ENCODE results near the gene CEACAM18. TPM values are rescaled to one million over a fixed set of nuclear protein-coding genes. Genes with fewer than 3 reads are reported as not detected.

CEACAM18 gene
- polyA plus RNA-seq, 2 of the 4 experiments (the other 2 are of a cell fraction) = not detected

GRCh38 chr19:51469629-51470028 lies 8.7 kb upstream of the CEACAM18 start:
- ATAC-seq (no peak), FAIRE-seq (no peak), DNase-seq (ENCODE audit: low read depth in 1 of 2, low spot score in 1 of 2) (no peak)
- WGBS (ENCODE audit: missing lambda C conversion rate) = 0% methylated on average over 1 of the region's 1 CpG
- Histone ChIP-seq H3K4me2 (no peak overlapping the region), H3K27ac (no peak overlapping the region), H3K4me1 (peaks cover 2% of the 10 kb centered on the region; the same call in 2 of the 3 replicates), H3K9me3 (peaks cover 10% of the 10 kb centered on the region; the same call in 1 of the 3 replicates), H3K4me3 (no peak overlapping the region)
- TF ChIP-seq EHF (CRISPR knock-in tag; IDR thresholded peaks at IDR 0.05) = no peak
- TF ChIP-seq, protein P1, sequence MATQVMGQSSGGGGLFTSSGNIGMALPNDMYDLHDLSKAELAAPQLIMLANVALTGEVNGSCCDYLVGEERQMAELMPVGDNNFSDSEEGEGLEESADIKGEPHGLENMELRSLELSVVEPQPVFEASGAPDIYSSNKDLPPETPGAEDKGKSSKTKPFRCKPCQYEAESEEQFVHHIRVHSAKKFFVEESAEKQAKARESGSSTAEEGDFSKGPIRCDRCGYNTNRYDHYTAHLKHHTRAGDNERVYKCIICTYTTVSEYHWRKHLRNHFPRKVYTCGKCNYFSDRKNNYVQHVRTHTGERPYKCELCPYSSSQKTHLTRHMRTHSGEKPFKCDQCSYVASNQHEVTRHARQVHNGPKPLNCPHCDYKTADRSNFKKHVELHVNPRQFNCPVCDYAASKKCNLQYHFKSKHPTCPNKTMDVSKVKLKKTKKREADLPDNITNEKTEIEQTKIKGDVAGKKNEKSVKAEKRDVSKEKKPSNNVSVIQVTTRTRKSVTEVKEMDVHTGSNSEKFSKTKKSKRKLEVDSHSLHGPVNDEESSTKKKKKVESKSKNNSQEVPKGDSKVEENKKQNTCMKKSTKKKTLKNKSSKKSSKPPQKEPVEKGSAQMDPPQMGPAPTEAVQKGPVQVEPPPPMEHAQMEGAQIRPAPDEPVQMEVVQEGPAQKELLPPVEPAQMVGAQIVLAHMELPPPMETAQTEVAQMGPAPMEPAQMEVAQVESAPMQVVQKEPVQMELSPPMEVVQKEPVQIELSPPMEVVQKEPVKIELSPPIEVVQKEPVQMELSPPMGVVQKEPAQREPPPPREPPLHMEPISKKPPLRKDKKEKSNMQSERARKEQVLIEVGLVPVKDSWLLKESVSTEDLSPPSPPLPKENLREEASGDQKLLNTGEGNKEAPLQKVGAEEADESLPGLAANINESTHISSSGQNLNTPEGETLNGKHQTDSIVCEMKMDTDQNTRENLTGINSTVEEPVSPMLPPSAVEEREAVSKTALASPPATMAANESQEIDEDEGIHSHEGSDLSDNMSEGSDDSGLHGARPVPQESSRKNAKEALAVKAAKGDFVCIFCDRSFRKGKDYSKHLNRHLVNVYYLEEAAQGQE (IDR thresholded peaks at IDR 0.05) = no peak
- TF ChIP-seq PHF8 (IDR thresholded peaks at IDR 0.05; ENCODE audit: borderline replicate concordance, low read depth) = no peak
- ChIA-PET POLR2A (no interaction called here), CTCF (interaction anchor here (0.7 to 5.9 kb wide), 5 partner anchors 9 to 190 kb away, joined by 3 to 32 read pairs (median 4); no protein-coding TSS in a partner anchor)

DNA sequence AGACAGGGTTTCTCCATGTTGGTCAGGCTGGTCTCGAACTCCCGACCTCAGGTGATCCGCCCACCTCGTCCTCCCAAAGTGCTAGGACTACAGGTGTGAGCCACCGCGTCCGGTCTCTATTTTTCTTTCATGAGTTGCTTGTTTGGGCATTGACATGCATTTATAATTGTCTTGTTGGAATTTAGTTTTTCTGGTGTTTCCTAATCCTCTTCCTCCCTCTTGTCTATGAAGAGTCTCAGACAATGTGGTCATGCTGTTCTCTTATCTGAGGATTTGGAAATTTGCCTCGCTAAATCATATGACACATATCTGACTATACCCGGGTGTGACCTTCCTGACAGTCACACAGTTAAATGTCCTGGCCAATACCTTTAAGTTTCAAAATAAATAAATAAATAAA lies 7.4 kb upstream of the CEACAM18 start:
- no peak overlapping the region for H3K27ac ChIP-seq
- DNase-seq (ENCODE audit: low read depth in 1 of 2, low spot score in 1 of 2) (no peak), FAIRE-seq (no peak), ATAC-seq (no peak)
- CTCF ChIA-PET = interaction anchor here (1.4 to 7.8 kb wide), 4 partner anchors 9 to 188 kb away, joined by 3 to 72 read pairs (median 18); no protein-coding TSS in a partner anchor
- no peak overlapping the region for H3K4me3 ChIP-seq
- peaks cover 13% of the 10 kb centered on the region; the same call in 2 of the 3 replicates for H3K4me1 ChIP-seq
- WGBS (ENCODE audit: missing lambda C conversion rate) = 32% methylated on average over 9 of the region's 9 CpGs
- no peak overlapping the region for H3K4me2 ChIP-seq
- H3K9me3 ChIP-seq = peaks cover 16% of the 10 kb centered on the region
- POLR2A ChIA-PET = no interaction called here
- TF ChIP-seq BCL3 (IDR thresholded peaks at IDR 0.05) = no peak
- TF ChIP-seq CBX2 (IDR thresholded peaks at IDR 0.05; ENCODE audit: borderline replicate concordance, low read depth) = no peak
- TF ChIP-seq HMGXB4 (CRISPR knock-in tag; IDR thresholded peaks at IDR 0.05; ENCODE audit: borderline replicate concordance) = no peak
- no peak for TF ChIP-seq KDM5A (IDR thresholded peaks at IDR 0.05)
- TF ChIP-seq RNF2 (IDR thresholded peaks at IDR 0.05; ENCODE audit: borderline replicate concordance, low read depth) = no peak
- no peak for TF ChIP-seq HEYL (CRISPR knock-in tag; IDR thresholded peaks at IDR 0.05)

DNA sequence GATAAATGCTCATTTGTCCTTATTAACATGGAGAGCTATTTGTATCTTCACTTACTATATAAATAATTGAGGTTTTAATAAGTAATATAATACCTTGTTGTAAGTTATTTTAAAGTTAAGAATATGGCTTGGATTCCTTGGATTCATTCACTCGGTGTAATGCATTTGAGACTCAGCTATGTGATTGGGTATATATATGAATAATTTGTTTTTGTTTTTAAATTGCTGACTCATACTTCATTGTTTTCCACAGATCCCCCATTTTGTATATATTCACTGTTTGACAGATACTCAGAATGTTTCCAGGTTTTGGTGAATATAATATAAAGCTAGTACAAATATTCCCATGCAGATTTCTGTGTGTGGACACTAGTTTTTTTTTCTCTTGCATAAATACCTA lies 6.8 kb upstream of the CEACAM18 start:
- peaks cover 21% of the 10 kb centered on the region for H3K9me3 ChIP-seq
- H3K4me3 ChIP-seq = no peak overlapping the region
- FAIRE-seq = no peak
- no peak overlapping the region for H3K4me2 ChIP-seq
- no peak for DNase-seq (ENCODE audit: low read depth in 1 of 2, low spot score in 1 of 2)
- peaks cover 13% of the 10 kb centered on the region; the same call in 2 of the 3 replicates for H3K4me1 ChIP-seq
- WGBS (ENCODE audit: missing lambda C conversion rate) = 25% methylated on average over 1 of the region's 1 CpG
- ChIA-PET POLR2A (no interaction called here), CTCF (interaction anchor here (0.8 to 7.8 kb wide), 7 partner anchors 10 to 188 kb away, joined by 3 to 72 read pairs (median 5); no protein-coding TSS in a partner anchor)
- TF ChIP-seq RARB (CRISPR knock-in tag; IDR thresholded peaks at IDR 0.05) (no peak), HOXA7 (CRISPR knock-in tag; IDR thresholded peaks at IDR 0.05) (no peak), NFE2L2 (conservative IDR thresholded peaks at IDR 0.05; ENCODE audit: low read length) (peak; percentile 61), MAFK (IDR thresholded peaks at IDR 0.05; ENCODE audit: partially characterized antibody) (peak; percentile 82)
- H3K27ac ChIP-seq = no peak overlapping the region
- ATAC-seq = no peak
